Transverse colon (tissue), 4 donors: ENCODE results near the gene TYMP. TPM values are rescaled to one million over a fixed set of nuclear protein-coding genes. Genes with fewer than 3 reads are reported as not detected.

Source experiments
- DNase-seq: peaks from one replicate; pipeline ENCODE4 v3.0.0-alpha.2; 2019
- H3K27ac ChIP-seq, 4 donors: fragments of 200-600 bp; sonication (generic); 2 replicates each; pipeline ENCODE4 v1.5.1; 2016 to 2018; ENCODE audit warnings: inconsistent platforms in 4 of 4
- H3K27me3 ChIP-seq: fragments of 200-600 bp; sonication (generic); 2 replicates; pipeline ENCODE4 v1.5.1; 2017; ENCODE audit warnings: inconsistent platforms
- H3K36me3 ChIP-seq, 4 donors: fragments of 200-600 bp; sonication (generic); 2 replicates each; pipeline ENCODE4 v1.5.1; 2017 to 2019; ENCODE audit warnings: inconsistent platforms in 4 of 4
- H3K4me1 ChIP-seq, 4 donors: fragments of 200-600 bp; sonication (generic); 2 replicates each; pipeline ENCODE4 v1.5.1; 2017 to 2020; ENCODE audit warnings: inconsistent platforms in 4 of 4
- H3K4me3 ChIP-seq, 4 donors: fragments of 200-600 bp; sonication (generic); 1 replicate in 1 of 4; 2 replicates in 3 of 4; pipeline versions ENCODE4 v1.5.1 to v1.6.1; 2017 to 2019; ENCODE audit warnings: inconsistent platforms in 4 of 4
- H3K9me3 ChIP-seq, 2 donors: fragments of 200-600 bp; sonication (generic); 2 replicates each; pipeline ENCODE4 v1.5.1; 2017 to 2019; ENCODE audit warnings: inconsistent platforms in 2 of 2
- CTCF ChIP-seq, 5 experiments: fragments of 200-600 bp in 3 of 5; fragments of 450-650 bp in 2 of 5; sonication (generic) in 3 of 5; IDR thresholded peaks; 1 replicate in 2 of 5; 2 replicates in 3 of 5; pipeline ENCODE4 v1.5.1; 2016 to 2017; ENCODE audit warnings: antibody characterized with exemption in 5 of 5, inconsistent platforms in 3 of 5, mild to moderate bottlenecking in 2 of 5, moderate library complexity in 1 of 5
- EP300 ChIP-seq: sonication (generic); formaldehyde crosslinking; IDR thresholded peaks from one replicate; pipeline ENCODE4 v1.6.1; 2017; ENCODE audit warnings: antibody characterized with exemption, low read depth
- POLR2A ChIP-seq: fragments of 450-650 bp; IDR thresholded peaks from one replicate; pipeline ENCODE4 v1.6.1; 2016; ENCODE audit warnings: antibody characterized with exemption, mild to moderate bottlenecking, moderate library complexity
- POLR2AphosphoS5 ChIP-seq, 3 donors: sonication (generic); formaldehyde crosslinking; IDR thresholded peaks; one replicate each; pipeline ENCODE4 v1.6.1; 2016; ENCODE audit warnings: antibody characterized with exemption in 3 of 3
- WGBS, 2 donors: methylation state at CpG; one replicate each; pipeline ENCODE4 v1.1.5; 2018; ENCODE audit warnings: low coverage in 1 of 2; 5-methylcytosine and 5-hydroxymethylcytosine counted together
- in situ Hi-C, 4 donors: fragments of 200-750 bp; cut with MboI; loops; one replicate each; pipeline versions ENCODE4 v1.15.0 to v1.15.1; 2017; ENCODE audit warnings: low sequenced_read_pairs in 3 of 4, low pct_ligation_motif_present in 1 of 4, low pct_unique_long_range_greater_than_20kb in 1 of 4
- intact Hi-C: fragments of 100-400 bp; cut with DNase I; formaldehyde crosslinking; loops from one replicate; pipeline ENCODE4 v1.15.1; 2023; ENCODE audit warnings: low total_unique reads
- total RNA-seq, 4 donors: library from RNA; depleted of rRNA; stranded (reverse); fragments of >200 nt; gene quantifications; one replicate each; pipeline ENCODE4 v1.1.0, GENCODE V29; 2016

TYMP gene
- total RNA-seq, 4 donors from 2014 or later: 27.5 to 60.7 (median 32.2) TPM

DNA sequence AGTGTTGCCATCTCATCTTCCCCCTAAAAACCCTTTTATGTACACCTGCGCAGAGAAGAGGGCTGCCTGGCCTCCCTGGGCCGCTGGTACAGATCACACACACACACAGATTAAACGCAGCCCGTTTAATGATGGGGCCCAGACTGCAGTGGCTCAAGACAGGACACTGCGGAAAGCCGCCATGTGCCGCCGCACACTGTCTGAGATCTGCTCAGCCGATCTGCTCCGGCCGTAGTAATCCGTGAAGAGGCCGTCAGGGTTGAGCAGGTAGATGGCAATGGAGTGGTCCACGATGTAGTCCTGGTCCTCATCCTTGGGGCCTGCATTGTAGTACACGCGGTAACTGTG, 6.4 kb downstream of the TYMP start:
- in situ Hi-C loops (no loop called here), intact Hi-C loops (no loop called here)
- TF ChIP-seq EP300 (no peak), POLR2A (no peak), POLR2AphosphoS5 (IDR thresholded peaks at IDR 0.05) (no peak), CTCF (IDR thresholded peaks at IDR 0.05) (no peak)
- Histone ChIP-seq H3K9me3 (no peaks in the 10 kb centered on the region), H3K27ac (peak overlapping the region in 2 of 4 donors; percentile 95 to 99), H3K36me3 (peaks cover 0 to 15% (median 7%) of the 10 kb centered on the region in 4 donors), H3K4me1 (peaks cover 14 to 39% (median 32%) of the 10 kb centered on the region in 4 donors), H3K27me3 (no peaks in the 10 kb centered on the region), H3K4me3 (no peak overlapping the region)
- DNase-seq: no peak
- 86% methylated on average over 16 of the region's 16 CpGs; no CpG with 5 or more reads in 1 of the 2 donors for WGBS, 2 donors

DNA sequence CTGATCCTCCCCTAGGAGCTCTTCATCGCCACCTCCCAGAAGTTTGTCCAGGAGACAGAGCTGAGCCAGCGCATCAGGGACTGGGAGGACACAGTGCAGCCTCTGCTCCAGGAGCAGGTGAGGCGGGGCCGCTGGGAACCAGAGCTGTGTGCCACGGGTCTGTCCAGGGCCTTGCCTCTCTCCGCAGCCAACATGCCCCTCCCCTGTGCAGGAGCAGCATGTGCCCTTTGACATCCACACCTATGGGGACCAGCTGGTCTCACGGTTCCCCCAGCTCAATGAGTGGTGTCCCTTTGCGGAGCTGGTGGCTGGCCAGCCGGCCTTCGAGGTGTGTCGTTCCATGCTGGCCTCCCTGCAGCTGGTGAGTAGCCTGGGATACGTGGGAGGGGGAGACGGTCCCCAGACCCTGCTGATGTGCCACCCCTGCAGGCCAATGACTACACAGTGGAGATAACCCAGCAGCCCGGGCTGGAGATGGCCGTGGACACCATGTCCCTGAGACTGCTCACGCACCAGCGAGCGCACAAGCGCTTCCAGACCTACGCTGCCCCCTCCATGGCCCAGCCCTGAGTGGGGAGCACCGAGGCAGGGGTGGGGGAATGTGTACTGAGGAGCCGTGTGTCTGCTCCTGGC, 6.9 kb downstream of the TYMP start:
- intact Hi-C loops (no loop called here), in situ Hi-C loops (no loop called here)
- H3K4me3 ChIP-seq: no peak overlapping the region
- no peak for TF ChIP-seq POLR2AphosphoS5 (IDR thresholded peaks at IDR 0.05)
- no peak for TF ChIP-seq POLR2A
- no peak for TF ChIP-seq CTCF (IDR thresholded peaks at IDR 0.05)
- TF ChIP-seq EP300: no peak
- no peak for DNase-seq
- peaks cover 14 to 39% (median 31%) of the 10 kb centered on the region in 4 donors for H3K4me1 ChIP-seq
- H3K27ac ChIP-seq: no peak overlapping the region
- WGBS, 2 donors: 76% methylated on average over 21 of the region's 22 CpGs; no CpG with 5 or more reads in 1 of the 2 donors
- no peaks in the 10 kb centered on the region for H3K9me3 ChIP-seq
- H3K36me3 ChIP-seq: peaks cover 0 to 17% (median 8%) of the 10 kb centered on the region in 4 donors
- H3K27me3 ChIP-seq: no peaks in the 10 kb centered on the region

GRCh38 chr22:50522208-50522805, 7.5 kb downstream of the TYMP start:
- Histone ChIP-seq H3K27me3 (no peaks in the 10 kb centered on the region), H3K9me3 (no peaks in the 10 kb centered on the region), H3K4me1 (peaks cover 14 to 39% (median 30%) of the 10 kb centered on the region in 4 donors), H3K27ac (no peak overlapping the region), H3K36me3 (peaks cover 0 to 21% (median 9%) of the 10 kb centered on the region in 4 donors), H3K4me3 (no peak overlapping the region)
- intact Hi-C loops: no loop called here
- WGBS, 2 donors: 90 to 97% methylated on average over 5 to 14 of the region's 15 CpGs
- TF ChIP-seq POLR2AphosphoS5 (IDR thresholded peaks at IDR 0.05) (no peak), EP300 (no peak), CTCF (IDR thresholded peaks at IDR 0.05) (no peak), POLR2A (no peak)
- in situ Hi-C loops: no loop called here
- DNase-seq: no peak

DNA sequence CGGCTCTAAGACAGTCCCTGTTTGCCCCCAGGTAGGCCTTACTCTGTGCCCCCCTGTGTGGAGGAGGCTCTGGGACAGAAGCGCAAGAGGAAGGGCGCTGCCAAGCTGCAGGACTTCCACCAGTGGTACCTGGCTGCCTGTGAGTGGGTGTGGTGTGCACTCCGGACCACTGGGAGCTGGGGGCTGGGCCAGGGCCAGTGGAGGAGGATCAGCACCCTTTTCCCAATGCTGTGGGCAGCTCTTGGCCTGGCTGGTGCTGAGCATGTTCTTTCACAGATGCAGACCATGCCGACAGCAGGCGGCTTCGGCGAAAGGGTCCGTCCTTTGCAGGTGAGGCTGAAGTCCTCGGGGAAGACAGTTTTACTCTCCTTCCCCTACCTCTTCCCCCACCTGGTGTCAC, 8.1 kb downstream of the TYMP start:
- no peak overlapping the region for H3K4me3 ChIP-seq
- peaks cover 11 to 33% (median 25%) of the 10 kb centered on the region in 4 donors for H3K4me1 ChIP-seq
- H3K27ac ChIP-seq: no peak overlapping the region
- DNase-seq: no peak
- intact Hi-C loops: no loop called here
- 89% methylated on average over 10 of the region's 10 CpGs; no CpG with 5 or more reads in 1 of the 2 donors for WGBS, 2 donors
- TF ChIP-seq POLR2A (no peak), EP300 (no peak), POLR2AphosphoS5 (IDR thresholded peaks at IDR 0.05) (no peak), CTCF (IDR thresholded peaks at IDR 0.05) (no peak)
- H3K9me3 ChIP-seq: no peaks in the 10 kb centered on the region
- H3K27me3 ChIP-seq: no peaks in the 10 kb centered on the region
- in situ Hi-C loops: no loop called here
- peaks cover 0 to 21% (median 10%) of the 10 kb centered on the region in 4 donors for H3K36me3 ChIP-seq
